Stimulated activated naive CD4-positive, alpha-beta T cell treated with Interleukin-2 at 50 U/mL for 16 hours (primary cell): ENCODE results near the gene DZIP1.

Source experiments
- DNase-seq: peaks from one replicate; lab custom pipeline; 2025; lab: John Stamatoyannopoulos, UW

DZIP1 gene

DNA sequence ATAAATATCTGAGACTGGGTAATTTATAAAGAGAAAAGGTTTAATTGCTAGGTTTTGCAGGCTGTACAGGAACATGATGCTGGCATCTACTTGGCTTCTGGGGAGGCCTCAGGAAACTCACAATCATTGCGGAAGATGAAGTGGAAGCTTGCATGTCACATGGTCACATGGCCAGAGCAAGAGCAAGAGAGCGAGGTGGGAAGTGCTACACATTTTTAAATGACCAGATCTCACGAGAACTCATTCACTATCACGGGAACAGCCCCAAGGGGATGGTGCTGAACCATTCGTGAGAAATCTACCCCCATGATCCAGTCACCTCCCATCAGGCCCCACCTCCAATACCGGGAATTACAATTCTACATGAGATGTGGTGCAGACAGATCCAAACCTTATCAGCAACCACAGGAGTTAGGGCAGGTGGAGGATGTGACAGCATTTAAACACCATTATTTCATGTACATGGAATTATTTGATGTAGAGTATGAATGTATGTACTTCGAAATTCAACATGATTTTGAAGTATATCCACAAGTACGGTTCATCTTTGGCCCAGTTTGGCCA lies 102.5 kb downstream of the DZIP1 start:
- no peak for DNase-seq

DNA sequence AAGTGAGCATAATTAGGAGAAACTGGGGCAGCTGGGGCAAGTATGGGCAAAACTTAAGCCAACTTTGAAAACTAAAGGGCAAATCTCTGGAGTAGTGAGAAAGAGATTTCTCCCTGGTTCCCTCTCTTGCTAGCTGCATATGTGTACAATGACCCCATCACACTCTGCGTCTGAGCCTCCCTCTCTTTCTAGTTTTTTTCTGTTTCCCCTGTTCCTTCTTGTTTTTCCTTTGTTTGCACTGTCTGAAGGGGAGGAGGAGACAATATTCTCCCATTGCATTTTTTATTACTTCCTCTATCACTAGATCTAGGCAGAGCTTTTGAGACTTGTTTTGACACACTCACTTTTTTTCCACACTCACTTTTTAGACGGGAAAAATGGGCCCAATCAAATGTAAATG lies 103.2 kb downstream of the DZIP1 start:
- DNase-seq, result no peak

- DNase-seq, result no peak
These were observed 103.6 kb downstream of the DZIP1 start for GRCh38 chr13:95540888-95541287.

DNA sequence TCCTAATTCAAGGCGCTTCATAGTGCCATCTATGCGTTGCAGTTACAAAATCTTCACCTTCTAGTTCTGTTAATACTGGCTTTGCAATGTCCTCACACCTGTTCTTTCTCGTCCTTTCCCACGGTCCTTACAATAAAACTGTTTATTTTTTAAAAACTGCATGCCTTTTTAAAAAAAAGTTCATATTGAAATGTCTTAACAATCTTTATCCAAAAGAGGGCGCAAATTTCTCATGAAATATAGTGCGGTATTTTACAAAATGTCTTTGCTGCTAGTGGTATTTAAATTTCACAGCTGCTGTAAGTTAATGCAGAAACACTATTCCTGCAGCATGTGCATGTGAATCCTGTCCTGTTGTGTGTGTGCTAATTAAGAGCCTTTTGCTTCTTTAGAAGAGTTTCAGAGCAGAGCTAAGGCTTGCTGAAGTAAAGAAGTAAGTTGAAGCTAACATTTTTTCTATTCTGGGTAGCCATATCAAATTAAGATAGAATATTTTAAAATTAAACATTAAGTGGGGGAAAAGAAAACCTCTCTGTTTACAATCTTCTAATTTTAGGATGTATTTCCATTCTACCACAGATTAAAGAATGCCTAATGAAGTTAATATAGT lies 107.8 kb downstream of the DZIP1 start:
- DNase-seq, result no peak

- DNase-seq, result no peak
These were observed 109.3 kb downstream of the DZIP1 start for GRCh38 chr13:95535243-95535642.

GRCh38 chr13:95533545-95534160 lies 110.9 kb downstream of the DZIP1 start:
- DNase-seq, result no peak

DNA sequence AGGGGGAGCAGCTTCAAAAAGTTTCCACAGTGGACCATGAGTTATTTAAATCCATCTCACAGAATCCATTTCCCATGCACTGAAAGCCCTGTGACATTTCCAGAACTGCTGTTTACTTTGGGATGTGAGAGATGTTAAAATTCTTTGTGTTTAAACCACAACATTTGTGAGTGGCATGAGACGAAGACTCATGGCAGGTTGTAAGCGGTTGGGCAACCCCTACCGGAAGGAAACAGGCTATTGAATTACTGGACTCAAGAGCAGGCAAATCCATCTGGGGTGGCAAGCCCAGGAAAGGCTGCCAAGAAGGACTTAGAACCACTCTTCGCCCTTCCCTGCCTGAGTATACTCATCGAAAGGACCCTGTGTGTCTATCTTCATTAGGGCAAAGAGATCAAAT lies 114.3 kb downstream of the DZIP1 start:
- DNase-seq, result no peak
